HCT116 (cell line): ENCODE measurements around the gene NINJ2. TPM values are rescaled to one million over a fixed set of nuclear protein-coding genes. Genes with fewer than 3 reads are reported as not detected.
A peak's percentile ranks its signal among the peaks of the same experiment; 100 is the strongest.

Experiments
- ATAC-seq: fragments of 200-7000 bp; cut with Tn5 transposase; 2 replicates; pipeline ENCODE4 v1.9.1; 2020; ENCODE audit warnings: mild to moderate bottlenecking, moderate library complexity
- BruUV-seq: library from RNA; stranded (reverse); fragments of 400-500 nt; replicated peaks from 2 replicates; lab custom pipeline; 2021; lab: Mats Ljungman, UMichigan
- CTCF ChIA-PET: fragments of 300-600 bp; sonication (Branson Sonifier 250); formaldehyde crosslinking; loops from one replicate; lab custom pipeline; 2021; ENCODE audit warnings: antibody characterized with exemption; lab: Charles Lee
- POLR2A ChIA-PET: fragments of 300-600, 350-600 bp; sonication (Branson Sonifier 250); formaldehyde crosslinking; loops from one replicate; lab custom pipeline; 2021; ENCODE audit warnings: antibody characterized with exemption; lab: Charles Lee
- RAD21 ChIA-PET, 2 experiments: fragments of 300-600 bp; sonication (Branson Sonifier 250); formaldehyde crosslinking; loops; one replicate each; lab custom pipeline; 2023; ENCODE audit warnings: low total read pairs in 2 of 2; ENCODE audit not compliant: uncharacterized antibody in 2 of 2, unreplicated experiment in 2 of 2, low non-redundant PET in 1 of 2; lab: Charles Lee
- DNase-seq: peaks from one replicate; pipeline ENCODE4 v3.0.0-alpha.2; 2010; ENCODE audit warnings: low read depth, low spot score
- H2AFZ ChIP-seq: fragments of 200-600 bp; shearing (Covaris generic), sonication (generic); 2 replicates; pipeline ENCODE4 v1.6.1; 2017; ENCODE audit warnings: low read depth, mixed run types, mixed read lengths, antibody characterized with exemption, low read length; ENCODE audit not compliant: poor library complexity, severe bottlenecking
- H3K27ac ChIP-seq: 2 replicates; pipeline ENCODE4 v1.5.1; 2012; ENCODE audit warnings: low read depth, low read length
- H3K27me3 ChIP-seq: fragments of 200-600 bp; sonication (generic); 2 replicates; pipeline ENCODE4 v1.6.1; 2016; ENCODE audit warnings: mixed run types, low read length, mixed read lengths; ENCODE audit not compliant: insufficient read depth
- H3K36me3 ChIP-seq, 2 experiments: fragments of 200-500 bp in 1 of 2; fragments of 200-600 bp in 1 of 2; sonication (Bioruptor generic) in 1 of 2; sonication (generic) in 1 of 2; 2 replicates each; pipeline versions ENCODE4 v1.5.1 to v1.6.1; 2014 to 2016; ENCODE audit warnings: low read length in 2 of 2, inconsistent platforms in 1 of 2, mixed read lengths in 1 of 2, mixed run types in 1 of 2; ENCODE audit not compliant: insufficient read depth in 2 of 2, control insufficient read depth in 1 of 2
- H3K4me1 ChIP-seq, 2 experiments: fragments of 200-600 bp in 1 of 2; sonication (generic) in 1 of 2; 2 replicates each; pipeline versions ENCODE4 v1.5.1 to v1.6.1; 2012 to 2017; ENCODE audit warnings: low read length in 2 of 2, inconsistent platforms in 1 of 2, mild to moderate bottlenecking in 1 of 2, mixed read lengths in 1 of 2, mixed run types in 1 of 2, moderate library complexity in 1 of 2; ENCODE audit not compliant: insufficient read depth in 2 of 2, control insufficient read depth in 1 of 2
- H3K4me2 ChIP-seq: fragments of 200-600 bp; sonication (generic); 2 replicates; pipeline ENCODE4 v1.6.1; 2017; ENCODE audit warnings: mixed run types, low read length, mixed read lengths
- H3K4me3 ChIP-seq, 2 experiments: fragments of 200-600 bp in 1 of 2; sonication (generic) in 1 of 2; replicated peaks in 1 of 2; 2 replicates each; pipeline ENCODE4 v1.5.1; 2011 to 2016; ENCODE audit warnings: low read length in 2 of 2, control low read depth in 1 of 2, low read depth in 1 of 2, mild to moderate bottlenecking in 1 of 2, mixed read lengths in 1 of 2, mixed run types in 1 of 2
- H3K79me2 ChIP-seq: fragments of 200-600 bp; sonication (generic); 2 replicates; pipeline ENCODE4 v1.6.1; 2017; ENCODE audit warnings: mild to moderate bottlenecking, mixed run types, low read length, moderate library complexity, mixed read lengths; ENCODE audit not compliant: insufficient read depth
- H3K9ac ChIP-seq: fragments of 200-600 bp; sonication (generic); 2 replicates; pipeline ENCODE4 v1.6.1; 2016; ENCODE audit warnings: low read length, mixed read lengths
- H3K9me2 ChIP-seq: fragments of 200-600 bp; sonication (generic), shearing (Covaris generic); 2 replicates; pipeline ENCODE4 v1.6.1; 2017; ENCODE audit warnings: mixed run types, mild to moderate bottlenecking, moderate library complexity; ENCODE audit not compliant: insufficient read depth
- H3K9me3 ChIP-seq, 2 experiments: fragments of 200-500 bp in 1 of 2; fragments of 200-600 bp in 1 of 2; sonication (Bioruptor generic) in 1 of 2; sonication (generic) in 1 of 2; 2 replicates each; pipeline ENCODE4 v1.6.1; 2014 to 2017; ENCODE audit warnings: low read length in 2 of 2, mixed read lengths in 2 of 2, inconsistent platforms in 1 of 2, low read depth in 1 of 2, mild to moderate bottlenecking in 1 of 2, mixed run types in 1 of 2, moderate library complexity in 1 of 2; ENCODE audit not compliant: control insufficient read depth in 1 of 2, insufficient read depth in 1 of 2
- H4K20me1 ChIP-seq: fragments of 200-600 bp; sonication (generic), shearing (Covaris generic); 2 replicates; pipeline ENCODE4 v1.6.1; 2017; ENCODE audit warnings: mixed run types, mild to moderate bottlenecking, moderate library complexity; ENCODE audit not compliant: insufficient read depth
- EGR1 ChIP-seq: IDR thresholded peaks from 2 replicates; pipeline ENCODE4 v1.6.1; 2012; ENCODE audit warnings: low read depth
- EZH2phosphoT487 ChIP-seq: fragments of 200-600 bp; IDR thresholded peaks from 2 replicates; pipeline ENCODE4 v1.6.1; 2018; ENCODE audit warnings: antibody characterized with exemption, borderline replicate concordance
- SRF ChIP-seq: IDR thresholded peaks from 2 replicates; pipeline ENCODE4 v1.6.1; 2012; ENCODE audit warnings: low read depth
- YY1 ChIP-seq: IDR thresholded peaks from 2 replicates; pipeline ENCODE4 v1.6.1; 2011; ENCODE audit warnings: low read length, low read depth, moderate library complexity, mild to moderate bottlenecking; ENCODE audit not compliant: insufficient replicate concordance; ENCODE audit errors: extremely low read depth
- intact Hi-C: fragments of 100-400 bp; cut with micrococcal nuclease; formaldehyde crosslinking; loops from 2 replicates; pipeline ENCODE4 v1.10.0; 2022
- total RNA-seq: library from RNA; stranded (reverse); gene quantifications from one replicate; pipeline ENCODE4 v1.2.1, GENCODE V29; 2021; ENCODE audit not compliant: unreplicated experiment
- TF ChIP-seq, protein P1 (sequence below): IDR thresholded peaks from 2 replicates; pipeline ENCODE4 v1.6.1; 2012

NINJ2 gene
- total RNA-seq, 1 experiment from 2014 or later, result not detected

- intact Hi-C loops, result no loop called here
- H3K4me3 ChIP-seq, result no peak overlapping the region
Measured at GRCh38 chr12:627863-628741, 35.1 kb downstream of the NINJ2 start.

DNA sequence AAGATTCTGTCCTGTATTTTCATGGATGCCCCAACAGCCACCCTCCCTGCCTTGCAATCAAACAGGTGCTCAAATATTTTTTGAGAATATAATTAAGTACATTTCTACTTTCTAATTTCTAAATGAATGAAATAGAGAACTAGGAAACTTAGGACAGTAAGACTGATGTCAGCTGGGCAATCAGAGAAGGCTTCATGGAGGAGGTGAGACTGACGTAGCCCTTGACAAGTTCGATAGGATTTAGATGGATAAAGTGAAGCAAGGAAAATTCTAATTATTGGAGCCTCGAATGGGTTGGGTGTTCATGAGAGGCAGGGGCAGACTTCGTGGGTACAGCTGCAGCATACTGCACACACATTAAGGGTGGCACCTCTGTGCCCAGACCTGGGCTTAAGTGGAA is 36.0 kb downstream of the NINJ2 start:
- POLR2A ChIA-PET, result no interaction called here
- H3K4me2 ChIP-seq, result no peak overlapping the region

More at GRCh38 chr12:627863-628741, 35.1 kb downstream of the NINJ2 start:
- H3K9ac ChIP-seq, result no peak overlapping the region
- H3K4me2 ChIP-seq, result peak overlapping the region; percentile 24
- TF ChIP-seq, protein P1, sequence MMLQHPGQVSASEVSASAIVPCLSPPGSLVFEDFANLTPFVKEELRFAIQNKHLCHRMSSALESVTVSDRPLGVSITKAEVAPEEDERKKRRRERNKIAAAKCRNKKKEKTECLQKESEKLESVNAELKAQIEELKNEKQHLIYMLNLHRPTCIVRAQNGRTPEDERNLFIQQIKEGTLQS, result no peak
- TF ChIP-seq EGR1, result no peak
- TF ChIP-seq, all 23 proteins: peak for 0
- Histone ChIP-seq H3K9me3 (no peaks in the 10 kb centered on the region), H2AFZ (no peak overlapping the region), H3K79me2 (no peaks in the 10 kb centered on the region), H3K27me3 (no peaks in the 10 kb centered on the region), H3K9me2 (no peaks in the 10 kb centered on the region), H4K20me1 (no peaks in the 10 kb centered on the region), H3K36me3 (no peaks in the 10 kb centered on the region), H3K4me1 (peaks cover 16 to 34% of the 10 kb centered on the region in 2 experiments), H3K27ac (no peak overlapping the region)
- ChIA-PET CTCF (no interaction called here), POLR2A (no interaction called here), RAD21 (no interaction called here)
- ATAC-seq (no peak), DNase-seq (no peak)
- no TSS peak for BruUV-seq

More for the DNA sequence above, 36.0 kb downstream of the NINJ2 start:
- Histone ChIP-seq H3K27me3 (no peaks in the 10 kb centered on the region), H3K79me2 (no peaks in the 10 kb centered on the region), H3K4me3 (no peak overlapping the region), H3K9me2 (no peaks in the 10 kb centered on the region), H3K9ac (no peak overlapping the region), H3K36me3 (no peaks in the 10 kb centered on the region), H3K9me3 (no peaks in the 10 kb centered on the region), H2AFZ (no peak overlapping the region), H3K4me1 (peaks cover 8 to 26% of the 10 kb centered on the region in 2 experiments; a peak in 3 of 4 replicates), H3K27ac (no peak overlapping the region), H4K20me1 (no peaks in the 10 kb centered on the region)
- intact Hi-C loops, result no loop called here
- RAD21 ChIA-PET, result no interaction called here
- BruUV-seq, result no TSS peak
- no peak for DNase-seq
- CTCF ChIA-PET, result no interaction called here
- no peak for ATAC-seq
- TF ChIP-seq YY1 (no peak), EZH2phosphoT487 (no peak), SRF (no peak)
